Inflammatory macrophage (primary cell): ENCODE measurements around the gene RBM20.

Source experiments
- DNase-seq, 2 donors: peaks; one replicate each; pipeline ENCODE4 v3.0.0-alpha.2; 2020 to 2022

The RBM20 gene

DNA sequence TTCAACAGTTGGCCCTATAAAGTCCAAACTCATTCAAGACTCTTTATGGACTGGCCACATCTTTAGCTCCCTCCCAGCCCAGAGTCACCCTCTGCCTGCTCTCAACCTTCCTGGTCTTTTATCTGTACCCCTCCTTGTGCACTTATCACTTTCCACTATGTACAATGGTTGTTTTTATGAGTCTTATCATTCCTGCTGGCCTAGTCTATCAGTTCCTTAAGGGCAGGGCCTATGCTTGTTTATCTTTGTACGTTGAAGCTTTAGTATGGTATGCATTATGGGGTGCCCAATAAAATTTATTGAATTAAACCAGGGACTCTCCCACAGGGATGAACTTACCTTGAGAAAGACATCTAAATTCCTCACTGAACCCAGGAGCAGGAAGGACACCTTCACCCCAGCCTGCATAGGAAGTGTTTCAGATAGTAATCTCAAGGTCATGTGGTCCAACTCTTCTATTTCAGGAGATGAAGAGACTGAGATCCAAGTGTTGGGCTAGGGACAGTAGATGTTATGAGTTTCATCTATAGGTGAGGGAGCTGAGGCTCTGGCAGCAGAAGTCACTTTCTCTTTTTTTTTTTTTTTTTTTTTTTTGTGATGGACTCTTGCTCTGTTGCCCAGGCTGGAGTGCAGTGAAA is 214.3 kb downstream of the RBM20 start:
- no peak for DNase-seq

DNA sequence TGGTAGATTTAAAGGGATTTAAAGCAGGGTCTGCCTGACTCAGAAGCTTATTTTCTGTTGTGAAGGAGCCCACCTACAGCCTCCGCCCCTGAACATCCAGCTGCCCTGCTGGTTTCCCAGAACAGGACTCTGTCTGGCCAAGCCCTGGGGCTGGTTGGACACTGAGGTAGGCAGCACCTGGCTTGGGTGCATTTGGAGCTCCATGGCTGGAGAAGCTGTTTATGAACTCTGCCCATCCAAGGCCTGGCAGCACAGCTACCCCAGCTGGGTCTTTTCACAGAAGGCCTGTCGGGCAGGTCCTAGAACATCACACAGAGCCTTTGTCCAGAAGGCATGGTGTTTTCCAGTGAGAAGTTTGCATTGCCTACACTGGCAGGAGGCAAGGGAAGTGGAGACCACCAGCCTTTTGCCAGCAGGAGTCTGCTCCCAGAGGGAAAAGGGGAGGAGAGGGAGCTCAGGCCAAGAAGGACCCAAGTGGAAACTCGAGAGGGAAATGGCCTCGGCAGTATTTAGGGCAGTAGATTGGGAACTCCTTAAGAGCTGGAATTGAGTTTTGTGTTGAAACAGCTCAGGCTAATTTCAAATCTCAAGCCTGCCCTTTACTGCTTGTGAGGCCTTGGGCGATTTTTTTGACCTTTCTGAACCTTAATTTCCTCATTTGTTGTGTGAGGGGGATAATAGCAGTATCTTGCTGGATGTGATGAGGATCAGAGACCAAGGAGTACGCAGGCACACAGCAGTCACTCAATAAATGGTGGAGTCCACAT is 215.3 kb downstream of the RBM20 start:
- peak; percentile 79 to 85 for DNase-seq

DNA sequence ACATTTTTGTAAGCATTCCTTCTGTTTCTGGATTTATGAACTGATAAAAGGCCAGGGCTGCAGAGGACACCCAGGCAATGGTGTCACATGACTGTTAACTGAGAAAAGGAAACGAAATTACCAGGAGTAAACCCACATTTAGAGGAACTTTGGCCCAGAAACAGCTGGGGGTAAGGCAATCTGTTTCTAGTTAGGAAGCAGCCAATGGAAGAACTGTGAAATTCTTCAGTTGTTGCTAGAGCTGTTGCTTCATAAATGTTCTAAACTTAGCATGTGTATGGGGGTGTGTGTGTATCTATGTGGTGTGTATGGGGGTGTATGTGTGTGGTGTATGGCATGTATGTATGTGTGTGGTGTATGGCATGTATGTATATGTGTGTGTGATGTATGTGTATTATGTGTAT is 215.8 kb downstream of the RBM20 start:
- DNase-seq = peak; percentile 90 to 92

DNA sequence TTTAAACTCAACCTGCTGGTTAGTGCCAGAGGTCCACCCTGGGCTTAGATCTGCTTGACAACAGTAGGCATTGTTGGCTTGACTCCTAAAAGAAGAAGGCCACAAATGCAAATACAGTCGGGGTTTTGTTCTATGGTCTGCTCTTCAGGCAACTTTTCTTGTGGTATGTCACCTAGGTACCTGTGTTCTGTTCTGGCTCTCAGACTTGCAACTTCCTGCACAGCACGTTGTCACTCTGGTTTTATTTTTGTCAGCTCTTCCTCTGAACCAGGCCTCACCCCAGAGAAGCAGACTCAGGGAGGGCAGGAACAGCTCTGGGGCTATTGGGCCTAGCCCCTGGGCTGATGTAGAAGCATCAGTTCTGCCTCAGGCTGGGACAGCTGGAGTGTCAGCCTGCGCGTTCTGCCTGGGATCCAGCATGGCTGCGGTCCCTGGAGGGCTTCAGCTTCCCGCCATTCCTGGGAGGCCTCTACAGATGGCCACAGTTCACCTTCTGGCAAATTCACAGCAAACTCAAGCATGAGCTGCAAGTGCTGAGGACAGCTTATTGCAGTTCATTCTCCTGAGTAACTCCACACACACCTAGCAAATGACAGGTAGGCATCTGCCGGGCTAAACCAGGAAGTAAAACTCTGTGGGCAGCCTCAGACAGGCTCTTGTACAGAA is 216.6 kb downstream of the RBM20 start:
- no peak for DNase-seq

DNA sequence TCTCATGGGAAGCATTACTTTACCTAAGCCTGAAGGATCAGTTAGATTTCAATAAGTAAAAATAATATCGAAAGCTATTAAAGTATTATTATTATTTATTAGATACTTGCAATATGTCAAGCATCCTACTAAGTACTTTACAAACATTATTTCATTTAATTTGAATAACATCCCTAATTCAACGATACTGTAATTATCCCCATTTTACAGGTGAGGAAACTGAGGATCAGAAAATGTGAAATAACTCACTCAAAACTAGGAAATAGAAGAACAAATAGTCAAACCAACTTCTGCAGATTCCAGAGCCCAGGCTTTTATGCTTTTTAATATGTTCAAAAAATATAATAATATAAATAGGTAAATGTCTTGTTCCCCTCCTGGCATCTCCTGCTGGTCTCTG is 217.3 kb downstream of the RBM20 start:
- no peak for DNase-seq

DNA sequence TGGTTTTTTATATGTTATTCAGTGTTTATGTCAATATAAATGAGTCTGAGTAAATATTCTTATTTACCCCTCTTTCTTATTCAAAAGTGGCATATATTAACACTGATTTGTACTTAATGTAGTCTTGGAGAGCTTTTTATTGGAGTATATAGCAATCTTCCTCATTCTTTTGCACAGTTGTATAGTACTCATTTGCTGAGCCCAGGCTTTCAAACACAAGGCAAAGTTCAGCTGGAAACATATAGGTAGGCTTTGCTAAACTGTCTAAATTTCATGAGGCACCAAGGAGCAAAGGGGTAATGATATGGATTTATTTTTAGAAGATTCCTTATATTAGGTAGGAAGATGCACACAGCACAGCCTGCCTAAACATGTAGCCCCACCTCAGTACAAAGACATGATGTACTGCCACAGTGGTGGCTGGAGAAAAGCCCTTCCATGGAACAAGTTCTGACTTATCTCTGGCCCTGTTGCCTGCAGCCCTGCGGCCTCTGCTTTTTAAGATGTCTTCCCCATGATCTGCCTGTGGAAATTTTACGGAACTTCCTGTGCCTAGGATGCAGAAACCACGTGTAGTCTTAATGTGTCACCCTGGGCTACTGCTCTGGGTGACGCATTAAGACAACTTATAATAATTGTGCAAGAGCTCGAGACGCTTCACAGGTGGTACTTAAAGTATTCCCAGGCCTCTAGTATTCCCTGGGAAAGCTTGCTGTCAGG is 218.0 kb downstream of the RBM20 start:
- peak; percentile 86 to 90 for DNase-seq

DNA sequence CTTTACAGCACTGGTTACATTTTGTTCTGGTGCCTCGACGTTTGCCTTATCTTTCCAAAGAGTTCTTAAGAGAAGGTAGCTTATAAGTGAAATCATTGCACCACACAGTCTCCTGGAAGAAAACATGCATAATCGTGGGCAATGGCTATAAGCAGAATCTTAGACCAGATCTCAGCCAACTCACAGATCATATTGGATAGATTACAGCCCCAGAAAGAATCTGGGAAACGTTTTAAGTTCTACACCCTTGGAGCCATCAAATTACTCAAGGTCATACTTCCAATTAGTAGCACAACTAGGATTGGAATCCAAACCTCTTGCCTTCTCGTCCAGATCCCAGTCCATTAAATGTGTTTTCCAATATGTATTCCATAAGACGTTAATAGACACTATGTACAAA is 218.8 kb downstream of the RBM20 start:
- DNase-seq = no peak

DNA sequence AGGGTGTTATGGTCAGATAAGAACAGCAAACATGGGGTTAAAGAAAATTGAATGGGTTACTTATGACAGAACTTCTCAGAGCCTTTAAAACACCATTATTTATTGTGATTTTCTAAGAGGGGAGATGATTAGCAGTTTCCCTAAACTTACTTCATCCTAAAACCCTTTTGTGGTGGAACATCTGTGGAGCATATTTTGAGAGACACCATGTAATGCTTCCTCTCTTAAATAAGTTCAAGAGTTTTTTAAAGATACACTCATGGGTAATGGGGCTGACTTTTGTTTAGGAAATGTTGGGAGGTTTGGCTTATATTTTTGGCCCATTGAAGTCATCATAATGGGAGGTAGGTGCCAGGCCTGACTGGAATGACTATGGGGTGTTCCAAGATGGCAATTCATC is 219.2 kb downstream of the RBM20 start:
- DNase-seq = no peak

DNA sequence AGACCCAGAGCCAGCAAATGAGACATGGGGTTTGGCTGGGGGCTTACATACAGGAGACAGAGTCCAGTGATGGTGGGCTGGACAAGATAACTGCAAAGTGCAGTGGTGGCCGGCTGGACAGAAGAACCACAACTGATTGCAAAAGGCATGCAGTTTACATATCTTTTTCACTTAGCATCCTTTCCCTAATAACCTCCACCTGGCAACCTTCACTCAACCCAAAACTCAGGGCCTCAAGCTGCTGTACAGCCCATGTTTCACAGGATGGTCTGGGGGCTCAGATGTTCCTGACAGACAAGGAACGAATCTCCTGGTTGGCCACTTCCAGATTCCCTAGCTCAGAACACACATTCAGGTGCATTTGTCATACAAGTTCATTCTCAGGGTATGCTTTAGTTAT is 219.8 kb downstream of the RBM20 start:
- no peak for DNase-seq

DNA sequence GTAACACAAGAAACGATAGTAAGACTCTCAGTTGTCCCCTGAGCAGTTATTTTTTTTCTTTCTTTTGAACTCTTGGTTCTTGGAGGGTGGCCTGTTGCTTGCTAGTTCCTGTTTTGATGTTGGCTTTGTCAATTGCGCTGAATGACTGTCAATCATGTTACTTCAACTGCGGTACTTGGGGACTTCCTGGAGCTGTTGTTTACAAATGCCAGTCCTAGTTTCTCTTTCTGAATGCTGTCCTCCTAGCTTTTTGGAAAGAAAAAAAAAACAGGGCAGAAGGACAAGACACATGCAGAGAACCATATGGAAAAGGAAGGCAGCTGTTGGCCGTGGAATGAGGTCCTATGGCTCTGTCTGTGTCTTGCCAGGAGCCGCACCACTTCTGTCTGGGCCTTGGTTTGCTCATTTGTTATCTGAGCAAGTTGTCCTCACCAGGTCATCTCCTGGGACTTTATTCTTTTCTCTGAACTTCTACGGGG is 220.6 kb downstream of the RBM20 start:
- peak; percentile 87 to 91 for DNase-seq

DNA sequence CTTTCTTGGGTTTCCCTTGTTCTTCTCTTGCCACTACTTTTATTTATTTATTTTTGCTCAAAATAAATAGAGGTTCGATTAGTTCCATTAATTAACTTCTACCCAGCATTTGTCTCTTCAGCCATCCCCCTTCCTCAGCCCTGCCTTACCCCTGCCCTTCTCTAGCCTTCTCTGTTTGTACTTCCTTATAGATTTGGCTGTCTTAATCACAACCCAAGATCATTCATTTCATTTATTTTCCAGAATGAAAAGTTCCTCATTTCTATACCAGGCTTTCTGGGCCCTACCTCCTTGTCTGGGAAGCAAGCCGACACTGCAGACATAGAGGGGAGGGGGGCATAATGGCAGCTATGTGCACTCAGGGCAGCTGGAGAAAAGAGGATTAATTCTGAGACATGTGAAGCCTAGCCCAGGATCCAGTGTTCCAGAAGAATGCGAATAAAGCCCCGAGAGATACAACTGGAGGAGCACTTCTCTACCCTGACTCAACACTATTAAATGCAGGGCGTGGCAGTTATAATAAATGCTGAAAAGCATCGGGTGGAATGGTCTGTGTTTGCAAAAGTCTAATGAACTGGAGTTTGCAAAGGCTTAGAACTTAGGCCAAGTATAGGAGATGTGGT is 221.2 kb downstream of the RBM20 start:
- DNase-seq = peak in 1 of 2 donors; percentile 57

DNA sequence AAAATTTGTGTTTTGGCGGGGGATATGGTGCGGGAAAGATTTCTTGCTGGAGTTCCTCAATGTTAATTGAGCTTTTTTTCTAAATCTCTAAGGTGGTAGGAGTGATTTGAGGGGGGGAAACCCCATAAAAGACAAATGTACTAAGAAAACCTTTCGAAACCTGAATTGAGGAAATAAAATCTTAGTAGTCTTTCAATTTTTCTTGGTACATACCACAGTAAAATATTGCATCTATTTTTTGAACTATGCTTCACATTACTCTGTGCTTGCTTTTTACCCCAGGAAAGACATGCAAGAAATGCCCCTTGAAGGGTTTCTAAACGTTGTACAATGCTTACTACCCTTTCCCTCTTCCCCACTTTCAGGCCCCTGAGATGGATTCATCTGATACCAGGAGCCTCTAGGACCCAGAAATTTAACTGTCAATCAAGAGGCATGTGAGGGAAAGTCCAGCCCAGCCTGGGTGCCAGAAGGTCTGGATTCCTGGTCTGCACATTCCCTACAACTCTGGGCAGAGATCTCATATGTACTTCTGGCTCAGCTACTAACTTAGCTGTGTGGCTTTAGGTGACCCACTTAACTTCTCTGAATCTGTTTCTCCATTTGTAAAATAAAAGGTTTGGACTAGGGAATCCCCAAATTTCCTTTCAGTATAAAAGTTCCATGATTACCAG is 221.8 kb downstream of the RBM20 start:
- DNase-seq = peak; percentile 37 to 76

DNA sequence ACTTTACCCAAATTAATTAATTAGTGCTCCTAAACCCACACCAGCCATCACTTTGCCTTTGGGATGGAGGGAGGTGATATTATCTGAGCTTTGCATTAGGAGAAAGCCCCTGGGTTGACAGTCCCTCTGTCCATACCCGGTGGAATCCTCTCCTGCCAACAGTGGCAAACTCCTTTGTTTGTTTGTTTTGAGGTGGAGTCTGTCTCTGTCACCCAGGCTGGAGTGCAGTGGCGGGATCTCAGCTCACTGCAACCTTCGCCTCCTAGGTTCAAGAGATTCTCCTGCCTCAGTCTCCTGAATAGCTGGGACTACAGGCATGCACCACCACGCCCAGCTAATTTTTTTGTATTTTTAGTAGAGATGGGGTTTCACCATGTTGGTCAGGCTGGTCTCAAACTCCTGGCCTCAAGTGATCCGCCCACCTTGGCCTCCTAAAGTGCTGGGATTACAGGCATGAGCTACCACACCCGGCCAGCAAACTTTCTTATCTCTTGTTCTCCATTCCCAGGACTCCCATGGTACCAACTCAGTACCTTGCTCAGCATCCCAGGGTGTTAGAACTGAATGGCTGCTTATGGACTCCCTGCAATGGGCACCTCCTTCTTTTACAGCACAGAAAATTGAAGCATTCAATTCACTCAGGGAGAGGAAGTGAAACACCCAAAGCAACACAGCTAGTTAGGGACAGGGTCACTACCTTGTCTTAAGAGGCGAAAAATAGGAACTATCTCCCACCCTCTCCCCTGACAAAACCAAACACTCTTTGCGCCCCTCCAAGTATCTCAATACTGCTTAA is 223.1 kb downstream of the RBM20 start:
- peak; percentile 64 to 74 for DNase-seq

DNA sequence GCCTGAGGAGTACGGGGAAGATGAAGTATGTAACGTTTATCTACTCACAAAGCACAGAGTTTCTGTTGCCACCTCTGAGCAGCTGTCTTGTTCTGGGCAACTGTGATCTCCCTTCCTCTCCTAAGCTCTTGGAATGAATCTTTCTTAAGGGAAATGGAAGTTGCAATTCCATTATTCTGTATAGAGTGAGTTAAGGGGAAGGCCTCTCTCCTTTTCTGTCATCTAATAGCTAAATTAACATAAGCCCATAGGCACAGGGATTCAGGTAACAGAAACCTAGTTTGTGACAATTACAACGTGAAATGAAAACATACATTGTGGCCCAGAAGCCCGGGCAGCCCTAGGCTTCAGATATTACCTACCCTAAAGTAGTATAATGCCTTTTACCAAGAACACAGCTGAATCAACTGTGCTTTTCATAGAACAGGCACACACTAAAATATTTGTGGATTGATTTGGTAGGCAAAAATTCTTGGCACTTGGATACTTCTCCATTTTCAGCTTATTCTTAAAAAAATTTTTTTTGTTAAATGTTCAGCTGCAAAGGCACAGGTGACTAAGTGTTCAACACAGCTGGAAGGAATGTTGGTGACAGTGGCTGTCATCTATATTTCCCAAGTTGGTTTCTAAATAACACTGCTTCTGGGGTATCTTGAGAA is 223.8 kb downstream of the RBM20 start:
- DNase-seq = no peak

DNA sequence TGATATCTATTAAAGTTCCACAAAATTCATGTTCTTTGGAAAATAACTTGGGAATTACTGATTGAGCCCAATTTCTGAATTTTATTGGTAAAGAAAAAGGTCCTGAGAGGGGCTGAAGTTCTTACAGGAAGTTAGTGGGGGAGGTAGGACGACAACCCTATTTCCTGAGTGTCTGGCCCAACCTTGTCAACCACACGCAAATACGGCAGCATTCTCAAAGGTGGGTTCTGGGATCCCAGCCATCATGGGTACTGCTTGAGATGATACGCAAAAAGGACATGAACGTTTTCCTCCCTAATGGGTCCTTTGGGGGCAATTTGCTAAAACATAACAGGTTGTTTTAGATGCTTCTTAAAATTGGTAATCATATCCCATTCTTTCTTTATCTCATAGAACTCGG is 224.8 kb downstream of the RBM20 start:
- no peak for DNase-seq

DNA sequence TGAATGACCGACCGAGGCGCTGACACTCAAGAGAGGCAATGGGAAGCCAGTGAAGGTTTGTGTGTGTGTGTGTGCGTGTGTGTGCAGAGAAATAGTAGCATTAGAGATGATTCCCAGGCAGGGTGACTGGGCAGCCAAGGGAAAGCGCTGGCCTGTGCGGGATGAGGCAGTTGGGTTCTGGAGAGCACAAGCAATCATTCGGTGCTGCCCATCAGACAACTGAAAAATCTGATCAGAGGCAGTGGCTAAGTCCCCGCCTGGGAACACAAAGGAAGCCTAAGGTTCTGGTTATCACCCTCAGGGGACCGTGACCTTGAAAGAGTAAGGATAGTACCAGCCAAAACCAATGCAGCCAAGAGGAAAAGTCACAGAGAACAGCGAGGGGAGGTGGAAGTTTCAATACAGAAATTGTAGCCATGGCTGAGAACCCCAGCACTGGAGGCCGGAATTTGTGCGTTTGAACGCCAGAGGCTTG is 226.7 kb downstream of the RBM20 start:
- no peak for DNase-seq

DNA sequence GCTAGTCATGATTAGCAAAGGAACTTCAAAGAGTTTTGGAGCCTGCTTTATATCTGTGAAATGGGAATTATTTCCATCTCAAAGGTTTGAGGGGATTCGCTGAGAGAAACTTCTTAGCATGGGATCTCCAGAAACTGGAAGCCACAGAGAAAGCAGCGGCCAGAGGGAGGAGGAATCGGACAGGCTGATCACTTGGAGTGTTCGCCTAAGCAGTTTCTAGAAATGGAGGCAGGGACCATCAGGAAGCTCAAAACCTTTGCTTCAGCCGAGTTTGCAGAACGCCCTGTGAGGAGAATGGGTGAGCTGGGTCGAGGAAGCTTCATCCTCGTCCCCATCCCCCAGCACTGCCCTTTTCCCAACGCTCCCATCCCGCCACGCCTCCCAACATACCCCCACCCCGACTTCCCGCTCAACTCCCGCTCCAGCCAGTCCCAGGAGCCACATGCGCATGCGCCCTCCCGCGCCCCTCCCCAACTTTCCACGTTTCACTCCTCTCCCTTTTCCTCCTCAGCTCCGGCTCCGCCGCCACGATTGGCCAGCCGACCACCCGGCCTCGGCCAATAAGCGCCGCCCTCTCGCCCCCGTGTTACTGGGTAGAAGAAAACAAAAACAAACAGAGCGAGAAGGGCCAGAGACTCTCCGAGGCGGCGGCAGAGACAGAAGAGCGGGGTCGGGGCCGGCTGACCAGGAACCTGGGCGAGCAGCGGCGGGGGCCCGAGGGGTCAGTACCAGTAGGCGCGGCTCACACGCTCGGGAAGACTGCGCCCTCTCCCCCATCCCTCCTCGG is 227.4 kb downstream of the RBM20 start, which contains the start of gene PDCD4:
PDCD4 (plus strand) TSS at position 631 of the 787 bp plus-strand sequence. CDS start 4,100 bp downstream, outside the sequence.
- peak; percentile 95 to 96 for DNase-seq

DNA sequence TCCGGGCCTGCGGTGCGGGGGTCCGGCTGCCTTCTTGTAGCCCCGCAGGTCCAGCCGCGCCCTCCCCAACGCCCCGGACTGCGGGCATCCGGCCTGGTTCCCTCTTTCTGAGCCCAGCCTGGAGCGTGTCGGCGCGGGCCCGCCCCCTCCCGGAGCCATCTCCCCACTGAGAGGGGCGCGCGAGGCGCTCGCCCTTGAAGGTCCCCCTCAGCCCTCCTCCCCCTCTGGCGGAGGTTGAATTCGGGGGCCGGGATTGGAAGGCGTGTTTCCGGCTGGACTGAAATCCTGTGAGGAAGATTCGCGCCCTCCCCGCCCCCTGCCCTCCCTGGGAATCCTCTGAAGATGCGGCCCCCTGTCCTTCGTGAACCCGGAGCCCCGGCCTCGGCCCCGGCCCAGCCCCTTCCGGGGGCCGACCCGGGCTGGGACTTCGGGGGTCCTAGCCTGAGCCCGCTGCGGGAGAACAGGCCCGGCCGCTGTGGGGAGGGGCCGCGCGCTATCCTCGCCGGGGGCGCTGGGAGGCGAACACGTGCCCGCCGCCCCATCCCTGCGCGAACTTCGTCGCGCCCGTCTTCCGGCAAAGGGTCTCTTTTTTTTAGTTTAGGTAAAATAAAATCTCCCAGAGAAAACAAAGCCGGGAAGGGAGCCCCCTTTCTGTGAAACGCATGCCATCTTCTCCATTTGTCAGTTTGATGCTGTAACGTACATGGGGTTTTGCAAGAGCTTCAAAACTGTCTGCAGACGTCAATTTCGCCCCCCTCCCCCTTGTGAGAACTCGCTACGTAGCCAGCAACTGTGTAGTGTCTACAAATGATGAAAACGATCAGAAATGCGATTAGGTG is 228.2 kb downstream of the RBM20 start:
- DNase-seq = peak; percentile 82 to 83
